Inferior parietal cortex (tissue), 1 donor: ENCODE results near the gene NELFA.
A peak's percentile ranks its signal among the peaks of the same experiment; 100 is the strongest.

ENCODE experiments used
- DNase-seq: peaks from one replicate; pipeline ENCODE4 v3.0.0-alpha.2; 2016; ENCODE audit errors: extremely low spot score

The NELFA gene

GRCh38 chr4:1982124-1983052 is 26.4 kb downstream of the NELFA start:
- DNase-seq: no peak

GRCh38 chr4:1981251-1982058 is 27.3 kb downstream of the NELFA start:
- DNase-seq: no peak

- DNase-seq: no peak
Observed at GRCh38 chr4:1980561-1981041, 28.2 kb downstream of the NELFA start.

GRCh38 chr4:1979477-1980196 is 29.1 kb downstream of the NELFA start:
- no peak for DNase-seq

GRCh38 chr4:1978741-1979476 is 29.9 kb downstream of the NELFA start:
- DNase-seq: no peak

GRCh38 chr4:1978226-1978625 is 30.5 kb downstream of the NELFA start:
- DNase-seq: no peak

GRCh38 chr4:1976416-1977352 is 32.1 kb downstream of the NELFA start:
- no peak for DNase-seq

GRCh38 chr4:1975880-1976279 is 32.9 kb downstream of the NELFA start:
- no peak for DNase-seq

- no peak for DNase-seq
Observed at GRCh38 chr4:1975391-1975801, 33.4 kb downstream of the NELFA start.

GRCh38 chr4:1974840-1975239 is 33.9 kb downstream of the NELFA start:
- DNase-seq: no peak

GRCh38 chr4:1973661-1974060 is 35.1 kb downstream of the NELFA start:
- DNase-seq: no peak

GRCh38 chr4:1973218-1973617 is 35.6 kb downstream of the NELFA start:
- no peak for DNase-seq

GRCh38 chr4:1972414-1972813 is 36.4 kb downstream of the NELFA start:
- DNase-seq: no peak

GRCh38 chr4:1971456-1972200 is 37.1 kb downstream of the NELFA start:
- no peak for DNase-seq

GRCh38 chr4:1970926-1971325 is 37.8 kb downstream of the NELFA start:
- no peak for DNase-seq

- DNase-seq: no peak
Observed at GRCh38 chr4:1969928-1970723, 38.6 kb downstream of the NELFA start.

GRCh38 chr4:1968686-1969295 is 40.0 kb downstream of the NELFA start:
- DNase-seq: peak; percentile 44

- no peak for DNase-seq
Observed at GRCh38 chr4:1967512-1968149, 41.1 kb downstream of the NELFA start.
